HG03439 (cell line): Measurements from ENCODE around the gene RPS5.
A peak's percentile ranks its signal among the peaks of the same experiment; 100 is the strongest.

Experiments used
- ATAC-seq: cut with Tn5 transposase; IDR thresholded peaks from one replicate; pipeline ENCODE4 v1.9.1; 2021; ENCODE audit warnings: mild to moderate bottlenecking, moderate library complexity; ENCODE audit not compliant: unreplicated experiment

The RPS5 gene

DNA sequence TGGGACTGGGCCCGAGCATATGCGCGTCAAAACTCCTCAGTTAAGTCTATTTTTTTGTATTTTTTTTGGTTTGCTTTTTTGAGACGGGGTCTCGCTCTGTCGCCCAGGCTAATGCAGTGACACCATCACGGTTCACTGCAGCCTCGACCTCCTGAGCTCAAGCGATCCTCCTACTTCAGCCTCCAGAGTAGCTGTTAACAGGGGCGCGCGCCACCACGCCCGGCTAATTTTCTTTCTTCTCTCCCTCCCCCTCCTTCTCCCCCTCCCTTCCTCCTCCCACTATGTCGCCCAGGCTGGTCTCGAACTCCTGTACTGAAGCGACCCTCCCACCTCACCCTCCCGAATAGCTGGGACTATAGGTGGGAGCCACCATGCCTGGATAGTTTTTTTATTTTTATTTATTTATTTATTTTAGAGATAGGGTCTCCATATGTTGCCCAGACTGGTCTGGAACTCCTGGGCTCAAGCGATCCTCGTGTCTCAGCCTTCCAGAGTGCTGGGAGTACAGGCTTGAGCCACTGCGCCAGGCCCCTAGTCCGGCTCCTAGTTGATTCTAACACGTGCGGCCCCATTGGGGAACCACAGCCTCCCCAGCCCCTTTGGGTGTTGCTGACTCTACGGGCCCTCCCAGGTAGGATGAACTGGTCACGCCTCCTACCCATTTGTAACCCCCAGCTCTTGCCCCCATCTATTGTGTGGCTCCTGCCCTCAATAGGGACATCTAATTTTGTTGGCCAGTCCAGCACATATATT is 5.4 kb upstream of the RPS5 start:
- no peak for ATAC-seq

DNA sequence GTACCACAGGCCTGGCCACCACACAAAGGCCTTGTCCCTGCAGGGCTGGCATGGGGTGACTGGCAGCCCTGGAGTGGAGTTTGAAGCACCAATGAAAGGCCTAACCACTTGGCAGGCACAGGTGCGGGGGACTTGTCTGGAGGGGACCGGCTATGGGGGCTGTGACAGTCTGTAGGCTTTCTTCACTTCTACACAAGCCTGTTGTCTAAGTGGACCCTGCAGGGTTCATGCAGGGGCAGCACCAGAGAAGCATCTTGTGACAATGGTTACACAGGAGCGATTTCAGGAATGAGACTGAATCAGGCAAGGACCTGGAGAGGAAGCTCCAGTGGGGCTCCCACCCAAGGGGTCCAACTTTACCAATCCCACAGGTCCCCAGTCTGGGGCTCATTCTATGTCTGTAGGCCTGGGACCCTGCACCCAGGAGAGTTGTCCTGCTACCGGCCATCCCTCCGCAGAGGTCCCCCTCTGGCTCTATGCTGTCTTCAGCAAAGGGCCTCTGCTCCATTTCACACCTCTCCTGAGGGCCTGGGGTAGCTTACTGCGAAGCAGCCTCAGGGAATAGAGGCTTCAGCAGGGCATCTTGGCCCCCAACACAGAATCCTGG is 4.0 kb upstream of the RPS5 start:
- no peak for ATAC-seq

DNA sequence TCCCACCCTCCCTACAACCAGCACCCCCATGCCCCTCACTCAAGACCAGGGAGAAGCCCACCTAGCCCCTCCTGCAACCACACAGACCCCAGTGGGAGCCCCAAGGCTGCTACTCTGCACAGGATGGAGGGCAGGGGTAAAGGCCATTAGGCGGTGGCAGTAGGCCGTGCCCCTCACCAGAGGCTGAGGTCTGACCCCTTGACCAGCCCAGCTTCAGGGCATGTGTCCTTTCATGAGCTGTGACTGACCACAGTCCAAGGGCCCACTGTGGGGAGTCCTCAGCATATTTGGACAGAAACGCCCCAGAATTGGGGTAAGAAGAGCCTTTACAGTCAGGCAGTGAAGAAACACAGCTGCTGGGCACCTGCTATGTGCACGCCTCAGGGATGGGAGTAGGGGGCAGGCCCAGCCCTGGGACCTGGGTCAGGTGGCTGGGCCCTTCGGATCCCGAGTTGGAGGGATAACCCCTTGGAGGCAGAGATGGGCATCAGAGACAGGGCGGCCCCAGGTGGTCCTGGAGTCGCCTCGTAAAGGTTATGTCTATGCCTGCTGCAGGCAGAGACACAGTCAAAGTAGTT is 1.7 kb upstream of the RPS5 start:
- ATAC-seq: no peak

- peak; percentile 3 for ATAC-seq
These were observed 1.0 kb upstream of the RPS5 start for GRCh38 chr19:58385891-58386575.

DNA sequence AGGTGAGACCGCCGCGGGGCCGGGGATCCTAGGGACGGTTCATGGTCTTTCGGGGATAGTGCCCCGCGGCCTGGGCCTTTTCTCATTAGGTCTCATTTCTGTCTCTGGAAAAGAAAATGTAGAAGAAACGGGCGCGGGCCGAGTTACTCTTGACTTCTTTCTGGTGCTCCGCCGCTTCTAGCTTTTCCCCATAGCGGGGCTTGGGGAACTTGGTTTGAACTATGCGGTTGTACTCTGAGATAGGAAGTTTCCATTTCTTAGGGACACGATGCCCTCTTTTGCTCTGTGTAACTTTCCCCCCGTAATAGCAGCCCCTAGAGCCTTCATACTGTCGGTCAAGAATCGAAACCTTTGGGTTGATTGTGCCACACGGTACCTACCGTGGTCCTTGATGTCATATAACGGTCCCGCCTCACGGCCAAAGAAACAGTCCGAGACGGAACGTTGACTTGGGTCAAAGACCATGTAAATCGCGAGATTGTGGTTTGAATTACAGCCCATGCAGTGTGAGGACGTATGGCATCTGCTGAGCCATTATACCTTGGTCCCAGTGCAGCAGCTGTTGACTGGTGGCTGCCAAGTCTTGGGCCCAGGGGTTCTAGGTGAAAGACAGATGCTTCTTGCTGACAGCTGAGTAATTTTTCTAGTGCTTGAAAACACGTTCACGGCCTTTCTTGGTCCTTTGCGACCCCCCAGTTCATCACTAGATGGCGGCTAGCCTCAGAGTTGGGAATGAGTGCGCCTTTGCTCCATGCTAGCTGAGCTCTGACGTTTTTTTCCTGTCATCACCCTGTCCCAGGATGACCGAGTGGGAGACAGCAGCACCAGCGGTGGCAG is 487 bp downstream of the RPS5 start:
- ATAC-seq: no peak

GRCh38 chr19:58388175-58388526 is 1.1 kb downstream of the RPS5 start:
- ATAC-seq: no peak

- ATAC-seq: no peak
These were observed 6.1 kb downstream of the RPS5 start for GRCh38 chr19:58392945-58393724.

DNA sequence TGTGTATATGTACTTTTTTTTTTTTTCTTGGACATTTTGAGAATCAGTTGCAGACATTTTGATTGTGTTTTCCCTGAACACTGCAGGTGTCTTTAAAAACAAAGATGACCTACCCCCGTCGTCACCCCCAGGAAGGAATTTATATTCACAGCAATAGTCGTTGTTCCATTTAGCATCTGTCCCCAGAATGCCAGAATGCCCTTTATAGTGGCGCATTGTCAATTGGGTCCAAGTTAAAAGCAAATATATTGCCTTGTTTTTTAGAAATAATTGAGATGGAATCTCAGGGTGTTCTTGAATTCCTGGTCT is 6.6 kb downstream of the RPS5 start:
- ATAC-seq: no peak

DNA sequence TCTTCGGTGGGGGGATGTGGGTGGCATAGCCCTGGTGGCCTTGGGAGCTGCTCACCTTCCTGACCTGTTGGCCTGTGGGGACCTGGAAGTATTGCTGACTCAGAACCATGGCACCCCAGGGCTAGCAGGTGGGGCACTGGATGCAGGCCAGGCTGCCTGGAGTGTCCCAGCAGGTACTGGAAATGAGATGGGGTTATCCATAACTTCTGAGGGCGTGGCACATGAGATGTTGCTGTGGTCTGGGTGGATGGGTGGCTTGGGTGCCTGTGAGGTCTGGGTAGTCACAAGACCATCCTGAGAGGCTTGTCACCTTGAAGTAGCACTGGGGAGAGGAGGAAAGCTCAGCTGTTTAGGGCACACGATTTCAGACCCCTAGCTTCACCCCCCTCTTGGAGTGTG is 7.8 kb downstream of the RPS5 start:
- no peak for ATAC-seq

DNA sequence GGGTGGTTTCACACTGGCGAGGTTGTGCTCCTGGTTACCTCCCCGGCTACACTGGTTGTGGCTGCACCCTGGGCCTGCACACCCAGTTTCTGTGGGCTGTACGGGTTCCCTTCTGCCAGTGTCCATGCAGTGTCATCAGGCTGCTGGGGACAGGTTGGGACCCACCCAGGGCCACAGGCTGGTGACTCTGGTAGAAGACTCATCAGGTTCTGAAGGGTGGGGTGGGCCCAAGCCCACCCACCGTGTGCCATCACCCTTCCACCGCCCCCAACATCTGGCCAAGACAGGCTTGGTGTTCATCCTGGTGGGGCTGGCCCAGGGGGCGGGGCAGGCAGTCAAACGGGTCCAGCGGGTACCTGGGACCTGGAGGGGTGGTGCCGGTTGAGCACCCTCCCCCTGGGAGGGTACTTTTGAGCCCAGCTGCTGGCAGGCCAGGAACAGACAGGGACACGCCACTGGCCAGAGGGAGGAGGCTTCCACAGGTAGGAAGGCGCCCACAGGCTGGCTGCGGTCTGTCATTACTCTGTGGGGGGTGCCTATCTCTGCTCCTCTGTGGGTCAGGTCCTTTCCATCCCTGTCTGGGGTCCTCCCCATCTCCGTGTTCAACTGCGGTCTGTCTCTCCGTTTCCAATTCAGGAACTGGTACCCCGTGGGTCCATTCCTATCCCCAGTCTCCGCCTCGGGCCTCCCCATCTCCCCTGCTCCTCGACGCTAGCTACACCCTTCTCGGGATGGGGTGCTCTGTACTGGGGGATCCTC is 8.3 kb downstream of the RPS5 start, which contains the start of gene RNF225:
Gene RNF225 (plus strand): TSS at position 437 of the 759 bp plus-strand sequence. CDS start 434 bp downstream, outside the sequence.
- ATAC-seq: no peak

DNA sequence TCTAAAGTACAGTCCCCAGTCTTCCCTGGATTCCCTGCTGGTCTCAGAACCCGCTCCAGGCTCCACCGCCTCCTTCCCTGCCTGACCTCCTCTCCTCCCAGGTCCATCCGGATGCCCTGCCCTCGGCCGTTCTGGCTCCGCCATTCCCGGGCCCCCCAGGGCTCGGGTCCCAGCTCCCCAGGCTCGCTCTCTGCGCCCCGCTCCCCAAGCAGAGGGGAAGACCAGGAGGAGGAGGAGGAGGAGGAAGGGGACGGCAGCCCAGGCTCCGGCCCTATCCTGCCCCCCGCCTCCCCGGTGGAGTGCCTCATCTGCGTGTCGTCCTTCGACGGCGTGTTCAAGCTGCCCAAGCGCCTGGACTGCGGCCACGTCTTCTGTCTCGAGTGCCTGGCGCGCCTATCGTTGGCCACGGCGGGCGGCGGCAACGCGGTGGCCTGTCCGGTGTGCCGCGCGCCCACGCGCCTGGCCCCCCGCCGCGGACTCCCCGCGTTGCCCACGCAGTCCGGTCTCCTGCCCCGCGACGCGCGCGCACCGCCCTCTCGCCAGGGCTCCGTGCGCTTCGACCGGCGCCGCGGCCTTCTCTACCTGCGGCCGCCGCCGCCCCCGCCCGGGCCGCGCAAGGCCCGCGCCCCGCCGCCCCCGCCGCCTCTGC is 9.0 kb downstream of the RPS5 start:
- no peak for ATAC-seq

DNA sequence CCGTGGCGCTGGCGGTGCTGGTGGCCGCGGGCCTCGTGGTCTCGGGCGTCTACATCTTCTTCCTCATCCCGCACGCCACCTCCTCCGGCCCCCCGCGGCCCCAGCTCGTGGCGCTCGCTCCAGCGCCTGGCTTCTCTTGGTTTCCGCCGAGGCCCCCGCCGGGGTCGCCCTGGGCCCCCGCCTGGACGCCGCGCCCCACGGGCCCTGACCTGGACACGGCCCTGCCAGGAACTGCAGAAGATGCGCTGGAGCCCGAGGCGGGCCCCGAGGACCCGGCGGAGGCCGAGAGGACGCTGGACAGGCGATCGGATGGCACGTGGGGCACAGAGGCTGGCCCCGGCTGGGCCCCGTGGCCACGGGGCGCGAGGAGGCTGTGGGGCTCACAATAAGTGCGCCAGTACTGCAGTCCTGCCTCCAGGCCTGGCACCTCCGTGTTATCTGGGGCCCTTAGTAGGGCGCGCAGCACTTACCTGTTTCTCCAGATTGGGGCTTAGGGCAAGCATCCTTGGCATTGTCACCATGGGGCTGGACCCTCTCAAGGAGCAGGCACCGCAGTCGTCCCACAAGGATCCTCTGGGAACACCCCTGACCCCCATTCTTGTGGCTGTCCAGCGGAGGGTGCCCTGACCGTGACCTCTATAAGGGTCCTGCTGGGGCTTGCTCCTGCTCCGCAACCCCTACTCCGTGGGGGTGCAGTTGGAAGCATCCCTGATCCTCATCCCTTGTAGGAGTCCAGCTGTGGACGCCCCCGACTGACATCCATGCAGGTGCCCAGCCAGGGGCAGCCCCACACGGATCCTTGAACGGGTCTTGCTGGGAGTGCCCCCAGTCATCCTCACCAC is 9.8 kb downstream of the RPS5 start:
- no peak for ATAC-seq

GRCh38 chr19:58397533-58398037 is 10.5 kb downstream of the RPS5 start:
- no peak for ATAC-seq

- no peak for ATAC-seq
These were observed 11.0 kb downstream of the RPS5 start for GRCh38 chr19:58398087-58398486.

DNA sequence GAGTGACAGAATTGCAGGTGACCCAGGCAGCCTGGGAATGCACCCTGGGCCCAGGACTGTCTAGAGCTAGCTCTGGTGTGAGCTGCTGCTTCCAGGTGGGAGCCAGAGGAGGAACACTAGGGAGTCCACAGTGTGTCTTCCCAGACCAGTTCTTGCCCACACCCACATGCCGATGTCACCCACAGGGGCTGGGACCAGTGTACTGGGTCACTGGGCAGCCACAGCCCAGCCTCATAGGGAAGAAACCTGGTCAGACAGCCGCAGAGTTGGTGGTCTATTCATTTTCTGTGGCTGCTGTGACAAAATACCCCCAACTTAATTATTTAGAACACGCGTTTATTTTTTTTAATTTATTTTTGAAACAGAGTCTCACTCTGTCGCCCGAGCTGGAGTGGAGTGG is 11.5 kb downstream of the RPS5 start:
- ATAC-seq: no peak

- no peak for ATAC-seq
These were observed 12.8 kb downstream of the RPS5 start for GRCh38 chr19:58399903-58400302.

GRCh38 chr19:58400316-58400915 is 13.3 kb downstream of the RPS5 start:
- ATAC-seq: no peak
